Neural cell (in vitro differentiated cells): ENCODE measurements around the gene TTC32. TPM values are rescaled to one million over a fixed set of nuclear protein-coding genes. Genes with fewer than 3 reads are reported as not detected.
"Not testable (repeated sequence)": the region's sequence is repeated elsewhere in the genome, so short reads cannot be mapped to it uniquely, and the experiment has no call there.

Experiments used
- H2AFZ ChIP-seq: fragments of 200-600, 300-800 bp; sonication (generic), shearing (Covaris generic); 2 replicates; pipeline ENCODE4 v1.6.0; 2014; ENCODE audit warnings: low read depth, mild to moderate bottlenecking, antibody characterized with exemption, low read length, moderate library complexity
- H3F3A ChIP-seq: fragments of 200-600 bp; shearing (Covaris generic); 2 replicates; pipeline ENCODE4 v1.6.1; 2016; ENCODE audit warnings: mild to moderate bottlenecking, moderate library complexity, mixed read lengths, antibody characterized with exemption, low read length; ENCODE audit not compliant: insufficient read depth, poor library complexity, severe bottlenecking
- H3K27ac ChIP-seq: fragments of 200-600, 300-800 bp; sonication (generic), shearing (Covaris generic); 2 replicates; pipeline ENCODE4 v1.5.1; 2014; ENCODE audit warnings: mild to moderate bottlenecking, low read length, moderate library complexity
- H3K27me3 ChIP-seq: fragments of 300-800, 200-600 bp; sonication (generic), shearing (Covaris generic); 2 replicates; pipeline ENCODE4 v1.6.0; 2014; ENCODE audit warnings: mild to moderate bottlenecking, low read depth, low read length, moderate library complexity; ENCODE audit not compliant: insufficient read depth
- H3K36me3 ChIP-seq: fragments of 300-800, 200-600 bp; sonication (generic), shearing (Covaris generic); 2 replicates; pipeline ENCODE4 v1.5.1; 2014; ENCODE audit warnings: mild to moderate bottlenecking, antibody characterized with exemption, low read length, moderate library complexity; ENCODE audit not compliant: insufficient read depth
- H3K4me2 ChIP-seq: fragments of 300-800, 200-600 bp; sonication (generic), shearing (Covaris generic); 2 replicates; pipeline ENCODE4 v1.6.0; 2014; ENCODE audit warnings: mild to moderate bottlenecking, low read length
- H3K4me3 ChIP-seq: fragments of 300-800, 200-600 bp; sonication (generic), shearing (Covaris generic); 2 replicates; pipeline ENCODE4 v1.5.1; 2014; ENCODE audit warnings: mild to moderate bottlenecking, low read length, moderate library complexity
- H3K79me2 ChIP-seq: fragments of 200-600 bp; shearing (Covaris generic); replicated peaks from 2 replicates; pipeline ENCODE4 v1.6.0; 2014; ENCODE audit warnings: mild to moderate bottlenecking, low read length, moderate library complexity; ENCODE audit not compliant: insufficient read depth
- H3K9ac ChIP-seq: fragments of 300-800, 200-600 bp; sonication (generic), shearing (Covaris generic); 2 replicates; pipeline ENCODE4 v1.6.1; 2016; ENCODE audit warnings: mild to moderate bottlenecking, low read length, mixed read lengths
- H3K9me2 ChIP-seq: fragments of 200-600 bp; shearing (Covaris generic); 2 replicates; pipeline ENCODE4 v1.6.1; 2016; ENCODE audit warnings: mild to moderate bottlenecking, low read length, mixed read lengths; ENCODE audit not compliant: insufficient read depth
- H3K9me3 ChIP-seq: fragments of 200-600, 300-800 bp; sonication (generic), shearing (Covaris generic); 2 replicates; pipeline ENCODE4 v1.6.1; 2016; ENCODE audit warnings: mild to moderate bottlenecking, mixed run types, low read length, moderate library complexity, mixed read lengths
- H4K20me1 ChIP-seq: fragments of 200-600 bp; shearing (Covaris generic); 2 replicates; pipeline ENCODE4 v1.6.1; 2016; ENCODE audit warnings: mild to moderate bottlenecking, mixed run types; ENCODE audit not compliant: insufficient read depth
- EP300 ChIP-seq: fragments of 450-650 bp; conservative IDR thresholded peaks from 2 replicates; pipeline ENCODE4 v1.6.1; 2014; ENCODE audit warnings: antibody characterized with exemption, mild to moderate bottlenecking, moderate library complexity; ENCODE audit not compliant: poor library complexity, severe bottlenecking
- EZH2 ChIP-seq: fragments of 200-600, 300-800 bp; shearing (Covaris generic), sonication (generic); IDR thresholded peaks from 2 replicates; pipeline ENCODE4 v1.6.1; 2014; ENCODE audit warnings: antibody characterized with exemption, low read length, borderline replicate concordance, mild to moderate bottlenecking; ENCODE audit not compliant: insufficient read depth, poor library complexity, severe bottlenecking
- MXI1 ChIP-seq: fragments of 450-650 bp; conservative IDR thresholded peaks from 2 replicates; pipeline ENCODE4 v1.6.1; 2014; ENCODE audit warnings: antibody characterized with exemption, mild to moderate bottlenecking; ENCODE audit not compliant: poor library complexity, severe bottlenecking
- POLR2AphosphoS5 ChIP-seq: IDR thresholded peaks from 2 replicates; pipeline ENCODE4 v1.6.1; 2012
- REST ChIP-seq: IDR thresholded peaks from 2 replicates; pipeline ENCODE4 v1.6.1; 2012; ENCODE audit warnings: borderline replicate concordance
- SMC3 ChIP-seq: fragments of 450-650 bp; conservative IDR thresholded peaks from 2 replicates; pipeline ENCODE4 v1.6.1; 2014; ENCODE audit warnings: antibody characterized with exemption, mild to moderate bottlenecking, moderate library complexity; ENCODE audit not compliant: poor library complexity
- TAF1 ChIP-seq: IDR thresholded peaks from 2 replicates; pipeline ENCODE4 v1.6.1; 2012; ENCODE audit warnings: low read depth
- polyA plus RNA-seq: library from polyadenylated mRNA; depleted of rRNA; stranded (reverse); fragments of >200 nt; gene quantifications from 2 replicates; pipeline ENCODE4 v1.2.3, GENCODE V29; 2014
- TF ChIP-seq, protein P1 (sequence below): fragments of 450-650 bp; IDR thresholded peaks from 2 replicates; pipeline ENCODE4 v1.5.1; 2014; ENCODE audit warnings: antibody characterized with exemption, mild to moderate bottlenecking, moderate library complexity; ENCODE audit not compliant: poor library complexity, severe bottlenecking

The TTC32 gene
- polyA plus RNA-seq, 1 donor from 2014 or later: 106 TPM

GRCh38 chr2:19893520-19894133, 8.2 kb downstream of the TTC32 start:
- Histone ChIP-seq H2AFZ (no peak overlapping the region), H3K36me3 (no peaks in the 10 kb centered on the region), H3K4me2 (no peak overlapping the region), H3K9ac (no peak overlapping the region), H3K9me3 (no peaks in the 10 kb centered on the region), H3F3A (no peaks in the 10 kb centered on the region), H3K79me2 (peaks cover 38% of the 10 kb centered on the region), H3K4me3 (no peak overlapping the region), H4K20me1 (no peaks in the 10 kb centered on the region), H3K9me2 (no peaks in the 10 kb centered on the region), H3K27me3 (no peaks in the 10 kb centered on the region), H3K27ac (no peak overlapping the region)
- no peak for TF ChIP-seq REST
- TF ChIP-seq, protein P1, sequence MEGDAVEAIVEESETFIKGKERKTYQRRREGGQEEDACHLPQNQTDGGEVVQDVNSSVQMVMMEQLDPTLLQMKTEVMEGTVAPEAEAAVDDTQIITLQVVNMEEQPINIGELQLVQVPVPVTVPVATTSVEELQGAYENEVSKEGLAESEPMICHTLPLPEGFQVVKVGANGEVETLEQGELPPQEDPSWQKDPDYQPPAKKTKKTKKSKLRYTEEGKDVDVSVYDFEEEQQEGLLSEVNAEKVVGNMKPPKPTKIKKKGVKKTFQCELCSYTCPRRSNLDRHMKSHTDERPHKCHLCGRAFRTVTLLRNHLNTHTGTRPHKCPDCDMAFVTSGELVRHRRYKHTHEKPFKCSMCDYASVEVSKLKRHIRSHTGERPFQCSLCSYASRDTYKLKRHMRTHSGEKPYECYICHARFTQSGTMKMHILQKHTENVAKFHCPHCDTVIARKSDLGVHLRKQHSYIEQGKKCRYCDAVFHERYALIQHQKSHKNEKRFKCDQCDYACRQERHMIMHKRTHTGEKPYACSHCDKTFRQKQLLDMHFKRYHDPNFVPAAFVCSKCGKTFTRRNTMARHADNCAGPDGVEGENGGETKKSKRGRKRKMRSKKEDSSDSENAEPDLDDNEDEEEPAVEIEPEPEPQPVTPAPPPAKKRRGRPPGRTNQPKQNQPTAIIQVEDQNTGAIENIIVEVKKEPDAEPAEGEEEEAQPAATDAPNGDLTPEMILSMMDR: no peak
- no peak for TF ChIP-seq EP300
- TF ChIP-seq TAF1: no peak
- no peak for TF ChIP-seq POLR2AphosphoS5
- no peak for TF ChIP-seq SMC3
- no peak for TF ChIP-seq EZH2
- no peak for TF ChIP-seq MXI1

- H3K4me3 ChIP-seq, H4K20me1 ChIP-seq, H3K27me3 ChIP-seq, H3K9ac ChIP-seq, H3K27ac ChIP-seq, H3K9me3 ChIP-seq, H3K4me2 ChIP-seq, H3F3A ChIP-seq, H3K36me3 ChIP-seq, H3K9me2 ChIP-seq, H2AFZ ChIP-seq: not testable (repeated sequence)
- H3K79me2 ChIP-seq: peaks cover 23% of the 10 kb centered on the region
Observed at GRCh38 chr2:19891971-19892370, 9.8 kb downstream of the TTC32 start.

- Histone ChIP-seq H3K9me2 (no peaks in the 10 kb centered on the region), H3F3A (no peaks in the 10 kb centered on the region), H3K27ac (no peak overlapping the region), H3K9me3 (no peaks in the 10 kb centered on the region), H3K27me3 (no peaks in the 10 kb centered on the region), H3K79me2 (peaks cover 5% of the 10 kb centered on the region), H3K4me3 (no peak overlapping the region), H2AFZ (no peak overlapping the region), H3K4me2 (no peak overlapping the region), H4K20me1 (no peaks in the 10 kb centered on the region), H3K36me3 (no peaks in the 10 kb centered on the region), H3K9ac (no peak overlapping the region)
- TF ChIP-seq EP300 (no peak), TAF1 (no peak)
Observed at GRCh38 chr2:19890104-19890503, 11.7 kb downstream of the TTC32 start.
